DOHH2 (cell line): Measurements from ENCODE around the gene RRP15.

Source experiments
- H3F3A ChIP-seq: fragments of 200-600 bp; sonication (generic), shearing (Covaris generic); 2 replicates; pipeline ENCODE4 v1.6.0; 2016; ENCODE audit warnings: antibody characterized with exemption, mild to moderate bottlenecking; ENCODE audit not compliant: control insufficient read depth, insufficient read depth
- H3K27ac ChIP-seq: fragments of 200-600 bp; sonication (generic); 2 replicates; pipeline ENCODE4 v1.5.1; 2014; ENCODE audit warnings: low read depth, mild to moderate bottlenecking, low read length, moderate library complexity
- H3K27me3 ChIP-seq: fragments of 200-600 bp; sonication (generic); 2 replicates; pipeline ENCODE4 v1.6.1; 2014; ENCODE audit warnings: mild to moderate bottlenecking, low read length, mixed read lengths; ENCODE audit not compliant: control insufficient read depth
- H3K36me3 ChIP-seq: fragments of 200-600 bp; sonication (generic); 2 replicates; pipeline ENCODE4 v1.6.1; 2014; ENCODE audit warnings: mild to moderate bottlenecking, low read length, moderate library complexity, mixed read lengths; ENCODE audit not compliant: control insufficient read depth
- H3K4me1 ChIP-seq: fragments of 200-600 bp; sonication (generic); 2 replicates; pipeline ENCODE4 v1.6.1; 2014; ENCODE audit warnings: mild to moderate bottlenecking, low read length, mixed read lengths; ENCODE audit not compliant: control insufficient read depth
- H3K4me2 ChIP-seq: fragments of 200-600 bp; sonication (generic); 2 replicates; pipeline ENCODE4 v1.6.0; 2014; ENCODE audit warnings: mild to moderate bottlenecking, low read length, moderate library complexity
- H3K4me3 ChIP-seq: fragments of 200-600 bp; sonication (generic); 2 replicates; pipeline ENCODE4 v1.5.1; 2014; ENCODE audit warnings: mild to moderate bottlenecking, low read length, mixed read lengths
- H3K79me2 ChIP-seq: fragments of 200-600 bp; sonication (generic); 2 replicates; pipeline ENCODE4 v1.6.1; 2014; ENCODE audit warnings: mild to moderate bottlenecking, low read length, mixed read lengths; ENCODE audit not compliant: control insufficient read depth
- H3K9me2 ChIP-seq: fragments of 200-600 bp; sonication (generic); replicated peaks from 2 replicates; pipeline ENCODE4 v1.6.1; 2014; ENCODE audit warnings: mild to moderate bottlenecking, low read length, mixed read lengths; ENCODE audit not compliant: control insufficient read depth
- H3K9me3 ChIP-seq: fragments of 200-600 bp; sonication (generic); 2 replicates; pipeline ENCODE4 v1.6.1; 2014; ENCODE audit warnings: antibody characterized with exemption, low read length, mixed read lengths; ENCODE audit not compliant: control insufficient read depth, insufficient read depth
- H4K20me1 ChIP-seq: fragments of 200-600 bp; sonication (generic); 2 replicates; pipeline ENCODE4 v1.6.0; 2014; ENCODE audit warnings: low read depth, mild to moderate bottlenecking, antibody characterized with exemption, low read length, moderate library complexity; ENCODE audit not compliant: control insufficient read depth, insufficient read depth
- EZH2phosphoT487 ChIP-seq: fragments of 200-600 bp; sonication (generic); IDR thresholded peaks from 2 replicates; pipeline ENCODE4 v1.6.1; 2017; ENCODE audit warnings: borderline replicate concordance, mild to moderate bottlenecking, antibody characterized with exemption, low read length, moderate library complexity, mixed read lengths
- TF ChIP-seq, protein P1 (sequence below): fragments of 200-600 bp; sonication (generic); IDR thresholded peaks from one replicate; pipeline ENCODE4 v1.5.1; 2014; ENCODE audit warnings: antibody characterized with exemption, mild to moderate bottlenecking, low read depth, low read length; ENCODE audit not compliant: poor library complexity, severe bottlenecking

Gene RRP15

GRCh38 chr1:218312509-218312908 lies 27.4 kb downstream of the RRP15 start:
- H3F3A ChIP-seq: no peaks in the 10 kb centered on the region
- H3K27me3 ChIP-seq: no peaks in the 10 kb centered on the region
- no peaks in the 10 kb centered on the region for H3K79me2 ChIP-seq
- H3K9me2 ChIP-seq: no peaks in the 10 kb centered on the region
- no peaks in the 10 kb centered on the region for H4K20me1 ChIP-seq
- H3K27ac ChIP-seq: no peak overlapping the region
- H3K9me3 ChIP-seq: no peaks in the 10 kb centered on the region
- H3K4me1 ChIP-seq: no peaks in the 10 kb centered on the region
- no peak overlapping the region for H3K4me3 ChIP-seq
- H3K4me2 ChIP-seq: no peak overlapping the region
- peaks cover 44% of the 10 kb centered on the region for H3K36me3 ChIP-seq
- TF ChIP-seq, protein P1, sequence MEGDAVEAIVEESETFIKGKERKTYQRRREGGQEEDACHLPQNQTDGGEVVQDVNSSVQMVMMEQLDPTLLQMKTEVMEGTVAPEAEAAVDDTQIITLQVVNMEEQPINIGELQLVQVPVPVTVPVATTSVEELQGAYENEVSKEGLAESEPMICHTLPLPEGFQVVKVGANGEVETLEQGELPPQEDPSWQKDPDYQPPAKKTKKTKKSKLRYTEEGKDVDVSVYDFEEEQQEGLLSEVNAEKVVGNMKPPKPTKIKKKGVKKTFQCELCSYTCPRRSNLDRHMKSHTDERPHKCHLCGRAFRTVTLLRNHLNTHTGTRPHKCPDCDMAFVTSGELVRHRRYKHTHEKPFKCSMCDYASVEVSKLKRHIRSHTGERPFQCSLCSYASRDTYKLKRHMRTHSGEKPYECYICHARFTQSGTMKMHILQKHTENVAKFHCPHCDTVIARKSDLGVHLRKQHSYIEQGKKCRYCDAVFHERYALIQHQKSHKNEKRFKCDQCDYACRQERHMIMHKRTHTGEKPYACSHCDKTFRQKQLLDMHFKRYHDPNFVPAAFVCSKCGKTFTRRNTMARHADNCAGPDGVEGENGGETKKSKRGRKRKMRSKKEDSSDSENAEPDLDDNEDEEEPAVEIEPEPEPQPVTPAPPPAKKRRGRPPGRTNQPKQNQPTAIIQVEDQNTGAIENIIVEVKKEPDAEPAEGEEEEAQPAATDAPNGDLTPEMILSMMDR: no peak
- no peak for TF ChIP-seq EZH2phosphoT487

DNA sequence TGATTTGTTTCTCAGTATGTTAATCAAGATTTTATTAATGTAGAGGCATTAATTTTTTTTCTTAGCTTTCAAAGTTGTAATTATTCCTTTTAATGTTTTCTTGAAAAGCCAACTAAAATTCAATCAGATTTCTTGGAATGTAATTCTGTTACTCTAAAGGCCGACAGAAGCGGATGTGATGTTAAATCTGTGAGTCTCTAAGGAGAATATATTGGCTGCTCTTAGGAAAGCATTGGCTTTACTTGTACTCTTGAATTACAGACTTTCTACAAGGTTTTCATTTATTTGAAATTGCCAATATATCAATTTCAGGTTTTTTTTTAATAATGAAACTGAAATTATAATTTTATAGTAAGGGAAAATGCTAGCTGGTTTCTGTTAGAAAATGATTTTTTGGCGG lies 29.2 kb downstream of the RRP15 start:
- H3F3A ChIP-seq: no peaks in the 10 kb centered on the region
- H3K4me3 ChIP-seq: no peak overlapping the region
- no peaks in the 10 kb centered on the region for H3K27me3 ChIP-seq
- H3K36me3 ChIP-seq: peaks cover 33% of the 10 kb centered on the region
- H3K9me2 ChIP-seq: no peaks in the 10 kb centered on the region
- TF ChIP-seq, protein P1: no peak
- TF ChIP-seq EZH2phosphoT487: no peak
- no peaks in the 10 kb centered on the region for H4K20me1 ChIP-seq
- no peak overlapping the region for H3K4me2 ChIP-seq
- no peaks in the 10 kb centered on the region for H3K4me1 ChIP-seq
- no peaks in the 10 kb centered on the region for H3K9me3 ChIP-seq
- H3K27ac ChIP-seq: no peak overlapping the region
- no peaks in the 10 kb centered on the region for H3K79me2 ChIP-seq

DNA sequence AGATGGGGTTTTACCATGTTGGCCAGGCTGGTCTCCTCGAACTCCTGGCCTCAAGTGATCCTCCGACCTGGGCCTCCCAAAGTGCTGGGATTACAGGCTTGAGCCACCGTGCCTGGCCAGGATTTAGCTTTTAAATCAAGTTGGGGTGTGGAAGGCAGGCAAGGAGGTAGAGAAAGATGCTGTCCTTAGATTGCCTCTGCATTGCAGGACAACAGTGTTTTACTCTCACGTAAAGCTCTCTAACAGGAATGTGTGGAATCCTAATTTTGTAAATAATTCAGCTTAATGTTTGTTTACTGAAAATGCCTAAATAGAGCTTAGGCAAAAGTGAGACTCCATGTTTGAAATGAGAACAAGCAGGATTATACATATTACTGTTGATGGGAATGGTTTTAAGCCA lies 30.5 kb downstream of the RRP15 start:
- TF ChIP-seq, protein P1: no peak
- no peak for TF ChIP-seq EZH2phosphoT487
- 0 out of 2 replicates have a peak, but pooled peaks cover 2% of the 10 kb centered on the region for H3F3A ChIP-seq
- H3K36me3 ChIP-seq: peaks cover 30% of the 10 kb centered on the region
- no peak overlapping the region for H3K4me3 ChIP-seq
- H3K27ac ChIP-seq: no peak overlapping the region
- H3K27me3 ChIP-seq: no peaks in the 10 kb centered on the region
- H3K4me1 ChIP-seq: no peaks in the 10 kb centered on the region
- no peak overlapping the region for H3K4me2 ChIP-seq
- no peaks in the 10 kb centered on the region for H3K9me2 ChIP-seq
- H3K9me3 ChIP-seq: no peaks in the 10 kb centered on the region
- H4K20me1 ChIP-seq: no peaks in the 10 kb centered on the region
- no peaks in the 10 kb centered on the region for H3K79me2 ChIP-seq
